ENCODE measurements around the gene GIPR.
A peak's percentile ranks its signal among the peaks of the same experiment; 100 is the strongest.
"Not testable (repeated sequence)": the region's sequence is repeated elsewhere in the genome, so short reads cannot be mapped to it uniquely, and the experiment has no call there.

The GIPR gene

DNA sequence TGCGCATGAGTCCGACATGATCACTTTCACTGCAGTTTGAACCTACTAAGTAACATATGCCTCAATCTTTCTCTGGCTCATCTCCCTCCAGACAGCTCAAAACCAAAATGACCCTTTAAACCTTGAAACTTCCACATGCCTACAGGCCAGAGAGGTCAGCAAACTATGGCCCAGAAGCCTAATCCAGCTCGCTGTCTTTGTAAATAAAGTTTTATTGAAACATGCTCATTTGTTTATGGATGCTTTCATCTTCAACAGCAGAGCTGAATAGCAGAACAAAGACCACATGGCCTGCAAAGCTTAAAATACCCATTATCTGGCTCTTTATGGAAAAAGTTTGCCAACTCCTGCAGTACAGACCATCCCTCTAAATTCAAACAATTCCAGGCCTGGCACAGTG, 47.1 kb downstream of the GIPR start:
- Histone ChIP-seq H3K79me2 (ENCODE audit: control insufficient read depth, insufficient read depth, low read length, unreplicated experiment) (peaks cover 18% of the 10 kb centered on the region), H3K4me3 (ENCODE audit: low read depth, low read length) (no peak overlapping the region), H2AFZ (ENCODE audit: low read length, unreplicated experiment) (no peak overlapping the region), H3K36me3 (ENCODE audit: insufficient read depth, low read length) (0 out of 2 replicates have a peak, but pooled peaks cover 6% of the 10 kb centered on the region), H3K4me1 (ENCODE audit: control insufficient read depth, insufficient read depth, low read length, unreplicated experiment) (peaks cover 13% of the 10 kb centered on the region), H3K27me3 (ENCODE audit: insufficient read depth, low read length) (no peaks in the 10 kb centered on the region), H3K27ac (ENCODE audit: low read depth, low read length) (no peak overlapping the region)

DNA sequence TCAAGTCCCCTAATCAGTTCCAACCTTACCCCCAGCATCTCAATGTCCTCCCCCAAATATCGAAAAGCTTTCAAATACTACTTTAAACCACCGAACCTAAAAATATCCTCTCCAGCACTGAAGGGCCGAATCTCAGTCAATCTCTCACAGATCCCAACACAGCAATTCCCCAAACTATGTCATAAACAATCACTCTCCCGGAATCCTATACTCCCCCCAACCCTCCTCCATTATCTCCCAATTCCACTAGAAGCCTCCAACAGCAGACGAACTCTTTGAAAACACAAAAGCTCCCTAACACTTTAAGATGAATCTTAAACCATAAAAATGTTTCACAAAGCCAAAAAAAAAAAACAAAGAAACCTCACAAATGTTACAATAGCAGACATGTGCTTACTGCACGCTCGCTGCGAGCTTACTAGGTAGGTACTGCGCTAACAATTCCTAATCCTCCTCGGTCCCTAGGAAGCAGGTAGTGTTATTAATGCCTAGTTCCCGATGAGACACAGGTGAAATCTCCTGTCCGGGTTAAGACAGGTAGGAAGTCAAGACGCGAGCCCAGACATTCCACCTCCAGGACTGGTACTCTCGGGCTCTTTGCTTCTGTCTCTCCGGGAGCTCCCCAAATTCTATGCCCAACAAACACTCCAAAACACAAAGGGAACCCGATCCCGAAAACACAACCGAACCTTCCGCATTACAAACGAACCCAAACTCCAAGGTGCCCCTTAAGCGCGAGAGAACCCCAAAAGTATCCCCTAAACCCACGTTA, 48.5 kb downstream of the GIPR start:
- H3K79me2 ChIP-seq (ENCODE audit: control insufficient read depth, insufficient read depth, low read length, unreplicated experiment) = peaks cover 18% of the 10 kb centered on the region
- H3K27ac ChIP-seq (ENCODE audit: low read depth, low read length) = peak overlapping the region; percentile 69
- H3K4me3 ChIP-seq (ENCODE audit: low read depth, low read length) = peak overlapping the region; percentile 79
- H3K36me3 ChIP-seq (ENCODE audit: insufficient read depth, low read length) = 0 out of 2 replicates have a peak, but pooled peaks cover 6% of the 10 kb centered on the region
- H3K27me3 ChIP-seq (ENCODE audit: insufficient read depth, low read length) = no peaks in the 10 kb centered on the region
- peak overlapping the region; percentile 45 for H2AFZ ChIP-seq (ENCODE audit: low read length, unreplicated experiment)
- H3K4me1 ChIP-seq (ENCODE audit: control insufficient read depth, insufficient read depth, low read length, unreplicated experiment) = peaks cover 13% of the 10 kb centered on the region

- Histone ChIP-seq H3K79me2 (ENCODE audit: control insufficient read depth, insufficient read depth, low read length, unreplicated experiment) (peaks cover 18% of the 10 kb centered on the region), H3K4me3 (ENCODE audit: low read depth, low read length) (peak overlapping the region; percentile 79), H3K27ac (ENCODE audit: low read depth, low read length) (peak overlapping the region; percentile 92), H3K27me3 (ENCODE audit: insufficient read depth, low read length) (no peaks in the 10 kb centered on the region), H2AFZ (ENCODE audit: low read length, unreplicated experiment) (peak overlapping the region; percentile 45), H3K36me3 (ENCODE audit: insufficient read depth, low read length) (0 out of 2 replicates have a peak, but pooled peaks cover 8% of the 10 kb centered on the region), H3K4me1 (ENCODE audit: control insufficient read depth, insufficient read depth, low read length, unreplicated experiment) (peaks cover 20% of the 10 kb centered on the region)
Observed at GRCh38 chr19:45717131-45717982, 49.3 kb downstream of the GIPR start.

GRCh38 chr19:45717983-45718650, 50.1 kb downstream of the GIPR start:
- Histone ChIP-seq H3K27me3 (ENCODE audit: insufficient read depth, low read length) (no peaks in the 10 kb centered on the region), H2AFZ (ENCODE audit: low read length, unreplicated experiment) (no peak overlapping the region), H3K4me3 (ENCODE audit: low read depth, low read length) (peak overlapping the region; percentile 79), H3K36me3 (ENCODE audit: insufficient read depth, low read length) (0 out of 2 replicates have a peak, but pooled peaks cover 8% of the 10 kb centered on the region), H3K4me1 (ENCODE audit: control insufficient read depth, insufficient read depth, low read length, unreplicated experiment) (peaks cover 21% of the 10 kb centered on the region), H3K79me2 (ENCODE audit: control insufficient read depth, insufficient read depth, low read length, unreplicated experiment) (peaks cover 18% of the 10 kb centered on the region), H3K27ac (ENCODE audit: low read depth, low read length) (peak overlapping the region; percentile 92)

DNA sequence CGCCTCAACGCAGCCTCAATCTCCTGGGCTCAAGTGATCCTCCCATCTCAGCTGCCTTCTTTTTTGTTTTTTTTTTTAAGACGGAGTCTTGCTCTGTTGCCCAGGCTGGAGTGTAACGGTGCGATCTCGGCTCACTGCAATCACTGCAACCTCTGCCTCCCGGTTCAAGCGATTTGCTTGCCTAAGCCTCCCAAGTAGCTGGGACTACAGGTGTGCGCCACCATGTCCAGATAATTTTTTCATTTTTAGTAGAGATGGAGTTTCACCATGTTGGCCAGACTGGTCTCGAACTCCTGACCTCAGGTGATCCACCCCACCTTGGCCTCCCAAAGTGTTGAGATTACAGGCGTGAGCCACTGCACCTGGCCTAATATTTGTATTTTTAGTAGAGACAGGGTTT, 52.0 kb downstream of the GIPR start:
- H3K27me3 ChIP-seq (ENCODE audit: insufficient read depth, low read length); H3K4me3 ChIP-seq (ENCODE audit: low read depth, low read length); H3K27ac ChIP-seq (ENCODE audit: low read depth, low read length); H3K36me3 ChIP-seq (ENCODE audit: insufficient read depth, low read length); H2AFZ ChIP-seq (ENCODE audit: low read length, unreplicated experiment): not testable (repeated sequence)
- Histone ChIP-seq H3K4me1 (ENCODE audit: control insufficient read depth, insufficient read depth, low read length, unreplicated experiment) (peaks cover 32% of the 10 kb centered on the region), H3K79me2 (ENCODE audit: control insufficient read depth, insufficient read depth, low read length, unreplicated experiment) (peaks cover 15% of the 10 kb centered on the region)

DNA sequence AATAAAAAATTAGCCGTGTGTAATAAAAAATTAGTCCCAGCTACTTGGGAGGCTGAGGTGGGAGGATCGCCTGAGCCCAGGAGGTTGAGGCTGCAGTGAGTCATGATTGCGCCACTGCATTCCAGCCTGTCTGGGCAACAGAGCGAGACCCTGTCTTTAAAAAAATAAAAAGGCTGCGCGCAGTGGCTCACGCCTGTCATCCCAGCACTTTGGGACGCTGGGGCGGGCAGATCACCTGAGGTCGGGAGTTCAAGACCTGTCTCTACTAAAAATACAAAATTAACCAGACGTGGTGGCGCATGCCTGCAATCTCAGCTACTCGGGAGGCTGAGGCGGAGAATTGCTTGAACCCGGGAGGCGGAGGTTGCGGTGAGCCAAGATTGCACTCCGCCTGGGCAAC, 60.7 kb downstream of the GIPR start:
- peaks cover 38% of the 10 kb centered on the region for H3K79me2 ChIP-seq (ENCODE audit: control insufficient read depth, insufficient read depth, low read length, unreplicated experiment)
- not testable (repeated sequence) for H3K27me3 ChIP-seq (ENCODE audit: insufficient read depth, low read length); H3K27ac ChIP-seq (ENCODE audit: low read depth, low read length); H3K36me3 ChIP-seq (ENCODE audit: insufficient read depth, low read length); H3K4me1 ChIP-seq (ENCODE audit: control insufficient read depth, insufficient read depth, low read length, unreplicated experiment); H3K4me3 ChIP-seq (ENCODE audit: low read depth, low read length); H2AFZ ChIP-seq (ENCODE audit: low read length, unreplicated experiment)

- H3K36me3 ChIP-seq (ENCODE audit: insufficient read depth, low read length) = no peaks in the 10 kb centered on the region
- H3K4me1 ChIP-seq (ENCODE audit: control insufficient read depth, insufficient read depth, low read length, unreplicated experiment) = no peaks in the 10 kb centered on the region
- H3K27ac ChIP-seq (ENCODE audit: low read depth, low read length) = 0 out of 2 replicates have a peak overlapping the region, but pooled peaks have one; percentile 22
- H3K27me3 ChIP-seq (ENCODE audit: insufficient read depth, low read length) = no peaks in the 10 kb centered on the region
- H2AFZ ChIP-seq (ENCODE audit: low read length, unreplicated experiment) = no peak overlapping the region
- H3K4me3 ChIP-seq (ENCODE audit: low read depth, low read length) = peak overlapping the region; percentile 96
- peaks cover 35% of the 10 kb centered on the region for H3K79me2 ChIP-seq (ENCODE audit: control insufficient read depth, insufficient read depth, low read length, unreplicated experiment)
Observed at GRCh38 chr19:45729800-45730290, 61.8 kb downstream of the GIPR start.

GRCh38 chr19:45730368-45731288, 62.6 kb downstream of the GIPR start, which contains the start of gene FBXO46:
FBXO46 (minus strand) TSS chr19:45730896; CDS start chr19:45713495, 17,401 bp downstream.
- Histone ChIP-seq H3K27me3 (ENCODE audit: insufficient read depth, low read length) (no peaks in the 10 kb centered on the region), H2AFZ (ENCODE audit: low read length, unreplicated experiment) (peak within 1 kb of the TSS; percentile 44), H3K36me3 (ENCODE audit: insufficient read depth, low read length) (no peaks in the 10 kb centered on the region), H3K79me2 (ENCODE audit: control insufficient read depth, insufficient read depth, low read length, unreplicated experiment) (peaks cover 34% of the 10 kb centered on the region), H3K4me3 (ENCODE audit: low read depth, low read length) (peak within 1 kb of the TSS; percentile 96), H3K4me1 (ENCODE audit: control insufficient read depth, insufficient read depth, low read length, unreplicated experiment) (no peaks in the 10 kb centered on the region), H3K27ac (ENCODE audit: low read depth, low read length) (peak within 1 kb of the TSS; percentile 22; the same call in 1 of the 2 replicates)
